ENCODE data around the gene PAPPA. TPM values are rescaled to one million over a fixed set of nuclear protein-coding genes. Genes with fewer than 3 reads are reported as not detected.

PAPPA gene
- total RNA-seq, 2 donors from 2014 or later = 1.8 to 5.7 TPM

DNA sequence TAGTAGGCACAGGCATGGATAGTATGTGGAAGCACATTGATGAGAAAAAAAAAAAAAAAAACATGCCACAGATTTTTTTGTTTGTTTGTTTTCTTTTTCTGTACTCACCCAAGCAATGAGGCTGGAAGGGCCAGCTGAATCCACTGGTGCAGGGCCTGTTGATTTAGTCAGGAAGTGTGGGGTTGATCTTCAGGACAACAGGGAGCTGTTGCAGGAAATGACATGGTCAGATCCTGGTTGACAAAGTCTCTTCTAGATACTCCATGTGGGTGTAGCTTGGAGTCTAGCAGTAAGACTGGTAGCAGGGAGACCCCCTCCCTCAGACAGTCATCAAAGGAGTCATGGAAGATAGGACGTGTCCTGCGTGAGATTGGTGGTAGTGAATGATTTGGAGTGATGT is 191.8 kb downstream of the PAPPA start:
- Histone ChIP-seq H3K9me3 (no peaks in the 10 kb centered on the region), H3K36me3 (no peaks in the 10 kb centered on the region), H3K4me3 (no peak overlapping the region), H3K27me3 (no peaks in the 10 kb centered on the region), H3K27ac (no peak overlapping the region), H3K4me1 (no peaks in the 10 kb centered on the region)
- DNase-seq (ENCODE audit: low spot score) = no peak
- TF ChIP-seq, protein P1, sequence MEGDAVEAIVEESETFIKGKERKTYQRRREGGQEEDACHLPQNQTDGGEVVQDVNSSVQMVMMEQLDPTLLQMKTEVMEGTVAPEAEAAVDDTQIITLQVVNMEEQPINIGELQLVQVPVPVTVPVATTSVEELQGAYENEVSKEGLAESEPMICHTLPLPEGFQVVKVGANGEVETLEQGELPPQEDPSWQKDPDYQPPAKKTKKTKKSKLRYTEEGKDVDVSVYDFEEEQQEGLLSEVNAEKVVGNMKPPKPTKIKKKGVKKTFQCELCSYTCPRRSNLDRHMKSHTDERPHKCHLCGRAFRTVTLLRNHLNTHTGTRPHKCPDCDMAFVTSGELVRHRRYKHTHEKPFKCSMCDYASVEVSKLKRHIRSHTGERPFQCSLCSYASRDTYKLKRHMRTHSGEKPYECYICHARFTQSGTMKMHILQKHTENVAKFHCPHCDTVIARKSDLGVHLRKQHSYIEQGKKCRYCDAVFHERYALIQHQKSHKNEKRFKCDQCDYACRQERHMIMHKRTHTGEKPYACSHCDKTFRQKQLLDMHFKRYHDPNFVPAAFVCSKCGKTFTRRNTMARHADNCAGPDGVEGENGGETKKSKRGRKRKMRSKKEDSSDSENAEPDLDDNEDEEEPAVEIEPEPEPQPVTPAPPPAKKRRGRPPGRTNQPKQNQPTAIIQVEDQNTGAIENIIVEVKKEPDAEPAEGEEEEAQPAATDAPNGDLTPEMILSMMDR (IDR thresholded peaks at IDR 0.05) = no peak

- Histone ChIP-seq H3K4me3 (no peak overlapping the region), H3K4me1 (no peaks in the 10 kb centered on the region), H3K36me3 (no peaks in the 10 kb centered on the region), H3K27me3 (no peaks in the 10 kb centered on the region), H3K27ac (no peak overlapping the region), H3K9me3 (no peaks in the 10 kb centered on the region)
- no peak for DNase-seq (ENCODE audit: low spot score)
- TF ChIP-seq, protein P1 (IDR thresholded peaks at IDR 0.05) = no peak
Observed at GRCh38 chr9:116345817-116346216, 192.2 kb downstream of the PAPPA start.

DNA sequence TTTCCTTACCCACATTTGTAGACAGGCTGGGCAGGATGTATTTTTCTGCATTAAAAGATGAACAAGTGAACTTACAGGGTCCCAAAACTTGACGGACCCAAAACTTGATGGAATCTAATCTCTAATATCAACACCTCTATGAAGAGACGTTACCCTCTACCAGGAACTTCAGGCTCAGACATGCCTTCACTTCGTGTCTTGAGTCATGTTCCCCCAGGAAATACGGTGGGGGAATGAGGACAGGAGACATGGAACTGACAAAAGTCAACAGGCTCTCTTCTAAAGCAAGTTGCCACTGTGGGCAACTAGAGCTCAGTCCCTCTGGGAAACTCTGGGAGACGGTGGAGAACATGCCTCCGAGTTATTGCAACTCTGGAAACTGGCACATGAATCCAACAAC is 196.1 kb downstream of the PAPPA start:
- DNase-seq (ENCODE audit: low spot score) = no peak
- TF ChIP-seq, protein P1 (IDR thresholded peaks at IDR 0.05) = no peak
- Histone ChIP-seq H3K27ac (no peak overlapping the region), H3K4me3 (no peak overlapping the region), H3K9me3 (no peaks in the 10 kb centered on the region), H3K36me3 (no peaks in the 10 kb centered on the region), H3K27me3 (no peaks in the 10 kb centered on the region), H3K4me1 (no peaks in the 10 kb centered on the region)

DNA sequence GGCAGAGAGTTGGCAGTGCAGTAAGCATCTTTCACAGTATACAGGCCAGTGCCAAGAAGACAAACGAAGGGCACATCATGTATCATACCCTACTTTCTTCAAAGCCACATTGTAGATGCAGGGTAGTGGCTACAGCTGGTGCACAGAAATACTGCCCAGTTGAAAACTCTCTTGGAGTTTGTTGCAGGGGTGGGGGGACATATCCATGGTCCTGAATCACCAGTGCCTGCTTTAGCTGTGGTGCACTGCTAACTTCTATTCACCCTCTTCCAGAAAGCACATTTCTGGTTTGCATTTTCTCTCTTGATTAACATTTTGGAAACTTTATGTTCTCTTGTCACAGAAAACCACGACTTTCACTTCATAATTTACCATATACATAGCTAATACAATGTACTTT is 196.6 kb downstream of the PAPPA start:
- Histone ChIP-seq H3K36me3 (no peaks in the 10 kb centered on the region), H3K27me3 (no peaks in the 10 kb centered on the region), H3K4me1 (peaks cover 0 to 5% of the 10 kb centered on the region in 2 donors), H3K9me3 (no peaks in the 10 kb centered on the region), H3K4me3 (no peak overlapping the region), H3K27ac (no peak overlapping the region)
- no peak for DNase-seq (ENCODE audit: low spot score)
- TF ChIP-seq, protein P1 (IDR thresholded peaks at IDR 0.05) = no peak

DNA sequence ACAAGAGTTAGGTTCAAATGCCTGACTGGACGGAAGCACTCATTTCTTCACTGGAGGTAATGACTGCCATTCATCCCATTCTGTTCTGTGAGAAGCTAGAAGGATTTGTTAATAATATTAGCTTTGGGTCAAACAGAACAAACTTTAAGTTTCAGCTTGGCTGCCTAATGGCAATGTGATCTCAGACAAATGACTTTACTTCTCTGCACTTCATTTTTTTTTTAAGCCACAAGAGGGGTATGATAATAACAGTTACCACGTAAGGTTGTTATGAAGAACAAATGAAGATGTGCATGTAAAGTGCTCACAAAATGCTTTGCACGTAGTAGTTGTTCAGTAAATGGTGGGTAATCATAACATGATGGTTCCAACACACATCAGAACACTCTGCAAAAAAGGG is 199.4 kb downstream of the PAPPA start:
- Histone ChIP-seq H3K27me3 (no peaks in the 10 kb centered on the region), H3K4me3 (no peak overlapping the region), H3K4me1 (peaks cover 0 to 14% of the 10 kb centered on the region in 2 donors), H3K9me3 (no peaks in the 10 kb centered on the region), H3K36me3 (no peaks in the 10 kb centered on the region), H3K27ac (no peak overlapping the region)
- DNase-seq (ENCODE audit: low spot score) = no peak
- TF ChIP-seq, protein P1 (IDR thresholded peaks at IDR 0.05) = no peak

GRCh38 chr9:116355153-116355921 is 201.7 kb downstream of the PAPPA start:
- peak; percentile 60 for DNase-seq (ENCODE audit: low spot score)
- Histone ChIP-seq H3K4me1 (peaks cover 0 to 14% of the 10 kb centered on the region in 2 donors), H3K9me3 (no peaks in the 10 kb centered on the region), H3K4me3 (no peak overlapping the region), H3K36me3 (no peaks in the 10 kb centered on the region), H3K27me3 (no peaks in the 10 kb centered on the region), H3K27ac (peak overlapping the region; percentile 21 to 44)
- TF ChIP-seq, protein P1 (IDR thresholded peaks at IDR 0.05) = no peak
